NCI-H2196 (cell line): ENCODE measurements around the gene MAML1.

Experiments
- DNase-seq: peaks from one replicate; lab custom pipeline; 2025; ENCODE audit not compliant: unreplicated experiment; lab: John Stamatoyannopoulos, UW

MAML1 gene

GRCh38 chr5:179803651-179804554 lies 71.3 kb downstream of the MAML1 start:
- DNase-seq: no peak

- DNase-seq: no peak
Measured at GRCh38 chr5:179804555-179804947, 71.9 kb downstream of the MAML1 start.

GRCh38 chr5:179805070-179805528 lies 72.5 kb downstream of the MAML1 start:
- no peak for DNase-seq

- DNase-seq: no peak
Measured at GRCh38 chr5:179805529-179806249, 73.1 kb downstream of the MAML1 start.

GRCh38 chr5:179806250-179807048 lies 73.8 kb downstream of the MAML1 start, which contains the start of gene MGAT4B:
TSS of gene MGAT4B (minus strand) at chr5:179806866. CDS start at chr5:179806583, 283 bp downstream.
- peak; percentile 74 for DNase-seq

GRCh38 chr5:179812135-179812825 lies 79.7 kb downstream of the MAML1 start:
- DNase-seq: no peak

GRCh38 chr5:179812997-179813607 lies 80.5 kb downstream of the MAML1 start:
- DNase-seq: no peak

GRCh38 chr5:179814090-179814489 lies 81.5 kb downstream of the MAML1 start:
- DNase-seq: no peak

GRCh38 chr5:179815491-179816249 lies 83.0 kb downstream of the MAML1 start:
- DNase-seq: no peak

- no peak for DNase-seq
Measured at GRCh38 chr5:179816401-179816795, 83.8 kb downstream of the MAML1 start.

GRCh38 chr5:179816796-179817469 lies 84.3 kb downstream of the MAML1 start:
- DNase-seq: no peak

GRCh38 chr5:179817470-179817840 lies 84.8 kb downstream of the MAML1 start:
- no peak for DNase-seq

- no peak for DNase-seq
Measured at GRCh38 chr5:179817890-179818745, 85.5 kb downstream of the MAML1 start.

- DNase-seq: peak; percentile 92
Measured at GRCh38 chr5:179818746-179819295, 86.2 kb downstream of the MAML1 start.

- DNase-seq: peak; percentile 75
Measured at GRCh38 chr5:179819296-179820126, 86.9 kb downstream of the MAML1 start.

- DNase-seq: peak; percentile 41
Measured at GRCh38 chr5:179820127-179820482, 87.5 kb downstream of the MAML1 start.
